ENCODE measurements around the gene SCD.

Gene SCD

GRCh38 chr10:100401631-100402328 lies 54.7 kb downstream of the SCD start:
- no peak for DNase-seq

- no peak for DNase-seq
These were observed 56.7 kb downstream of the SCD start for GRCh38 chr10:100403734-100404133.

GRCh38 chr10:100413173-100413572 lies 66.1 kb downstream of the SCD start:
- DNase-seq = no peak
